H9 (cell line): ENCODE results near the gene CCDC177. TPM values are rescaled to one million over a fixed set of nuclear protein-coding genes. Genes with fewer than 3 reads are reported as not detected.

Source experiments
- DNase-seq: peaks from one replicate; pipeline ENCODE4 v3.0.0-alpha.2; 2017
- H2AFZ ChIP-seq: one replicate; pipeline ENCODE4 v1.6.1; 2013; ENCODE audit warnings: mild to moderate bottlenecking, low read length, control low read depth, moderate library complexity
- H2AK5ac ChIP-seq: 2 replicates; pipeline ENCODE4 v1.6.1; 2013; ENCODE audit warnings: low read length, control low read depth, mixed read lengths; ENCODE audit not compliant: insufficient read length
- H2BK120ac ChIP-seq: one replicate; pipeline ENCODE4 v1.6.1; 2013; ENCODE audit warnings: low read depth, mild to moderate bottlenecking, low read length, control low read depth, inconsistent platforms; ENCODE audit not compliant: poor library complexity, severe bottlenecking
- H2BK12ac ChIP-seq: 2 replicates; pipeline ENCODE4 v1.6.1; 2013; ENCODE audit warnings: low read length, control low read depth, mixed read lengths, low read depth; ENCODE audit not compliant: insufficient read length
- H2BK15ac ChIP-seq: 2 replicates; pipeline ENCODE4 v1.6.1; 2013; ENCODE audit warnings: low read depth, low read length, control low read depth
- H2BK20ac ChIP-seq: one replicate; pipeline ENCODE4 v1.6.1; 2013; ENCODE audit warnings: low read depth, mild to moderate bottlenecking, low read length, control low read depth, inconsistent platforms; ENCODE audit not compliant: poor library complexity, severe bottlenecking
- H2BK5ac ChIP-seq: 2 replicates; pipeline ENCODE4 v1.6.1; 2013; ENCODE audit warnings: low read length, control low read depth, mixed read lengths; ENCODE audit not compliant: insufficient read length
- H3K14ac ChIP-seq: 2 replicates; pipeline ENCODE4 v1.6.1; 2013; ENCODE audit warnings: low read length, control low read depth; ENCODE audit not compliant: insufficient read depth
- H3K18ac ChIP-seq: 2 replicates; pipeline ENCODE4 v1.6.1; 2013; ENCODE audit warnings: low read depth, mild to moderate bottlenecking, mixed read lengths, low read length, control low read depth; ENCODE audit not compliant: insufficient read length
- H3K23ac ChIP-seq: 2 replicates; pipeline ENCODE4 v1.6.1; 2013; ENCODE audit warnings: low read length, control low read depth, mixed read lengths, low read depth; ENCODE audit not compliant: insufficient read length
- H3K23me2 ChIP-seq: 2 replicates; pipeline ENCODE4 v1.6.1; 2013; ENCODE audit warnings: low read depth, mild to moderate bottlenecking, mixed read lengths, low read length, control low read depth; ENCODE audit not compliant: insufficient read length, poor library complexity, severe bottlenecking
- H3K27ac ChIP-seq: 2 replicates; pipeline ENCODE4 v1.5.1; 2013; ENCODE audit warnings: low read length, control low read depth, mixed read lengths, low read depth; ENCODE audit not compliant: insufficient read length
- H3K27me3 ChIP-seq: 2 replicates; pipeline ENCODE4 v1.6.1; 2013; ENCODE audit warnings: low read length, control low read depth, inconsistent platforms; ENCODE audit not compliant: insufficient read depth
- H3K4ac ChIP-seq: 2 replicates; pipeline ENCODE4 v1.6.1; 2013; ENCODE audit warnings: low read depth, mild to moderate bottlenecking, control low read depth, inconsistent platforms, low read length, moderate library complexity
- H3K4me1 ChIP-seq: 2 replicates; pipeline ENCODE4 v1.6.1; 2013; ENCODE audit warnings: low read length, control low read depth, inconsistent platforms; ENCODE audit not compliant: insufficient read depth
- H3K4me2 ChIP-seq: 2 replicates; pipeline ENCODE4 v1.6.1; 2013; ENCODE audit warnings: low read length, control low read depth, mixed read lengths; ENCODE audit not compliant: insufficient read length, insufficient read depth
- H3K56ac ChIP-seq: 2 replicates; pipeline ENCODE4 v1.6.1; 2013; ENCODE audit warnings: low read depth, mild to moderate bottlenecking, mixed read lengths, low read length, control low read depth; ENCODE audit not compliant: insufficient read length
- H3K79me1 ChIP-seq: 2 replicates; pipeline ENCODE4 v1.6.1; 2013; ENCODE audit warnings: low read depth, mild to moderate bottlenecking, moderate library complexity, low read length, control low read depth, inconsistent platforms; ENCODE audit not compliant: insufficient read depth, poor library complexity, severe bottlenecking
- H3K79me2 ChIP-seq: 2 replicates; pipeline ENCODE4 v1.6.1; 2013; ENCODE audit warnings: low read length, control low read depth, inconsistent platforms; ENCODE audit not compliant: insufficient read depth
- H3K9ac ChIP-seq: 2 replicates; pipeline ENCODE4 v1.6.1; 2013; ENCODE audit warnings: low read length, control low read depth, mixed read lengths; ENCODE audit not compliant: insufficient read length; ENCODE audit errors: extremely low read depth
- H3K9me3 ChIP-seq: one replicate; pipeline ENCODE4 v1.6.1; 2013; ENCODE audit warnings: low read depth, low read length, inconsistent platforms; ENCODE audit not compliant: control insufficient read depth
- H3T11ph ChIP-seq: one replicate; pipeline ENCODE4 v1.6.1; 2013; ENCODE audit warnings: mild to moderate bottlenecking, low read length, control low read depth, inconsistent platforms
- H4K20me1 ChIP-seq: one replicate; pipeline ENCODE4 v1.6.1; 2013; ENCODE audit not compliant: control insufficient read depth, insufficient read length, insufficient read depth
- H4K5ac ChIP-seq: 2 replicates; pipeline ENCODE4 v1.6.1; 2013; ENCODE audit warnings: low read depth, mild to moderate bottlenecking, mixed read lengths, low read length, control low read depth; ENCODE audit not compliant: insufficient read length
- H4K8ac ChIP-seq: replicated peaks from 2 replicates; pipeline ENCODE4 v1.6.1; 2013; ENCODE audit warnings: low read length, control low read depth, mixed read lengths, low read depth; ENCODE audit not compliant: insufficient read length
- H4K91ac ChIP-seq: 2 replicates; pipeline ENCODE4 v1.6.1; 2013; ENCODE audit warnings: low read depth, mild to moderate bottlenecking, moderate library complexity, mixed read lengths, low read length, control low read depth; ENCODE audit not compliant: insufficient read length
- H3K27ac Mint-ChIP-seq, 3 experiments: 2 replicates in 2 of 3; 3 replicates in 1 of 3; pipeline ENCODE4 v1.8.0; 2020 to 2021; ENCODE audit warnings: mixed read lengths in 3 of 3, mild to moderate bottlenecking in 1 of 3, moderate library complexity in 1 of 3
- H3K27me3 Mint-ChIP-seq: 2 replicates; pipeline ENCODE4 v1.8.0; 2021; ENCODE audit warnings: low read depth, mild to moderate bottlenecking, moderate library complexity, mixed read lengths
- H3K36me3 Mint-ChIP-seq, 3 experiments: 2 replicates in 2 of 3; 3 replicates in 1 of 3; pipeline ENCODE4 v1.8.0; 2020 to 2021; ENCODE audit warnings: low read depth in 3 of 3, mixed read lengths in 3 of 3; ENCODE audit not compliant: insufficient read depth in 1 of 3
- H3K4me1 Mint-ChIP-seq, 2 experiments: 2 replicates each; pipeline ENCODE4 v1.8.0; 2020; ENCODE audit warnings: mixed read lengths in 2 of 2
- H3K4me3 Mint-ChIP-seq, 2 experiments: 2 replicates in 1 of 2; 3 replicates in 1 of 2; pipeline ENCODE4 v1.8.0; 2020 to 2021; ENCODE audit warnings: mild to moderate bottlenecking in 2 of 2, mixed read lengths in 2 of 2, moderate library complexity in 1 of 2
- H3K9me3 Mint-ChIP-seq, 2 experiments: 2 replicates in 1 of 2; 3 replicates in 1 of 2; pipeline ENCODE4 v1.8.0; 2020; ENCODE audit warnings: mild to moderate bottlenecking in 2 of 2, mixed read lengths in 2 of 2, moderate library complexity in 1 of 2
- CTCF ChIP-seq: fragments of 200-600 bp; sonication (generic); conservative IDR thresholded peaks from 3 replicates; pipeline ENCODE4 v1.8.0; 2021; ENCODE audit warnings: antibody characterized with exemption, mild to moderate bottlenecking
- WGBS: extraction: QIAGEN DNeasy Blood & Tissue Kit; methylation state at CpG from one replicate; pipeline ENCODE4 v1.1.7; 2013; ENCODE audit warnings: missing lambda C conversion rate, low lambda C conversion rate, mixed read lengths; ENCODE audit not compliant: insufficient read length; ENCODE audit errors: extremely low coverage; 5-methylcytosine and 5-hydroxymethylcytosine counted together
- total RNA-seq: library from RNA; stranded (reverse); gene quantifications from 2 replicates; pipeline ENCODE4 v1.2.1, GENCODE V29; 2021

The CCDC177 gene
- total RNA-seq, 1 experiment from 2014 or later: 6.1 TPM

GRCh38 chr14:69612783-69613130 is 38.1 kb upstream of the CCDC177 start:
- peak overlapping the region; percentile 68 to 81 for H3K4me3 Mint-ChIP-seq
- peaks cover 12% of the 10 kb centered on the region for H3K27me3 Mint-ChIP-seq
- Histone ChIP-seq H3K79me1 (no peaks in the 10 kb centered on the region), H2AFZ (no peak overlapping the region), H2BK120ac (no peak overlapping the region), H4K20me1 (no peaks in the 10 kb centered on the region), H2BK15ac (no peak overlapping the region), H3K27me3 (no peaks in the 10 kb centered on the region; the same call in 1 of the 2 replicates), H3K4me2 (peak overlapping the region; percentile 85), H2BK5ac (no peak overlapping the region), H3K9me3 (no peaks in the 10 kb centered on the region), H3K4ac (no peak overlapping the region), H3K18ac (no peak overlapping the region), H4K8ac (no peak overlapping the region), H3K14ac (no peak overlapping the region), H4K5ac (no peak overlapping the region), H3K27ac (no peak overlapping the region), H3K9ac (peak overlapping the region; percentile 21), H3K23ac (no peak overlapping the region), H2BK20ac (no peak overlapping the region), H3K23me2 (peaks cover 11% of the 10 kb centered on the region), H4K91ac (no peak overlapping the region), H3K79me2 (0 out of 2 replicates have a peak, but pooled peaks cover 2% of the 10 kb centered on the region), H3K56ac (no peak overlapping the region), H3K4me1 (no peaks in the 10 kb centered on the region), H2AK5ac (no peak overlapping the region), H2BK12ac (no peak overlapping the region), H3T11ph (no peak overlapping the region)
- no peaks in the 10 kb centered on the region for H3K9me3 Mint-ChIP-seq
- peak; percentile 35; the same call in 2 of the 3 replicates for TF ChIP-seq CTCF
- no CpG with 5 or more reads among the region's 2 CpGs for WGBS
- DNase-seq: no peak
- H3K27ac Mint-ChIP-seq: no peak overlapping the region
- peaks cover 29 to 45% of the 10 kb centered on the region in 2 experiments for H3K4me1 Mint-ChIP-seq
- H3K36me3 Mint-ChIP-seq: no peaks in the 10 kb centered on the region; a peak in 1 of 7 replicates
